SH-SY5Y (cell line): ENCODE data around the gene ZNF205.

Experiments
- GATA2 ChIP-seq: IDR thresholded peaks from 2 replicates; pipeline ENCODE4 v1.6.1; 2011; ENCODE audit warnings: mild to moderate bottlenecking, low read depth, low read length
- GATA3 ChIP-seq: IDR thresholded peaks from 2 replicates; pipeline ENCODE4 v1.6.1; 2011; ENCODE audit warnings: low read depth, mild to moderate bottlenecking, low read length, moderate library complexity

DNA sequence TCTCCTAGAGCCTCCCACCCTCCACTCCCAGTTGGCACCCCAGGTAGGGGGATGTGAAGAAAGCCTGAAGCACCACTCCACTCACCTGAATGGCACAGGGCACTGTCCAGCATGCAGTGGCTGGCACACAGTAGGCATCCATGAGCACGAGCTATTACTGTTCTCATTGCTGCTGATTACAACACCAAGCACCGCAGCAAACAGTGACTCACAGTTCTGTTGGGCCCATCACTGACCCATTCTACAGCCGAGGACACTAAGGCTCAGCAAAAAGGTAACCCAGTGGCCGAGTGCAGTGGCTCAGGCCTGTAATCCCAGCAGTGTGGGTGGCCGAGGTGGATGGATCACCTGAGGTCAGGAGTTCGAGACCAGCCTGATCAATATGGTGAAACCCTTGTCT lies 16.0 kb upstream of the ZNF205 start:
- TF ChIP-seq GATA2, result no peak
- no peak for TF ChIP-seq GATA3
